GM23248 (cell line): ENCODE data around the gene ABHD4. TPM values are rescaled to one million over a fixed set of nuclear protein-coding genes. Genes with fewer than 3 reads are reported as not detected.

Experiments used
- DNase-seq: peaks from one replicate; pipeline ENCODE4 v3.0.0-alpha.2; 2015
- H2AFZ ChIP-seq: fragments of 200-600 bp; sonication (generic); 2 replicates; pipeline ENCODE4 v1.6.1; 2016; ENCODE audit warnings: antibody characterized with exemption
- H3F3A ChIP-seq: fragments of 200-600 bp; sonication (generic); 2 replicates; pipeline ENCODE4 v1.6.1; 2016; ENCODE audit warnings: mild to moderate bottlenecking, antibody characterized with exemption, mixed run types; ENCODE audit not compliant: insufficient read depth
- H3K27ac ChIP-seq: fragments of 200-600 bp; sonication (generic); 2 replicates; pipeline ENCODE4 v1.5.1; 2016; ENCODE audit warnings: mild to moderate bottlenecking
- H3K27me3 ChIP-seq: fragments of 200-600 bp; sonication (generic); replicated peaks from 2 replicates; pipeline ENCODE4 v1.6.1; 2016; ENCODE audit warnings: mild to moderate bottlenecking; ENCODE audit not compliant: insufficient read depth
- H3K36me3 ChIP-seq: fragments of 200-600 bp; sonication (generic); 2 replicates; pipeline ENCODE4 v1.6.1; 2016; ENCODE audit warnings: low read depth, mild to moderate bottlenecking
- H3K4me1 ChIP-seq: fragments of 200-600 bp; sonication (generic); 2 replicates; pipeline ENCODE4 v1.6.1; 2016; ENCODE audit warnings: mild to moderate bottlenecking; ENCODE audit not compliant: insufficient read depth
- H3K4me2 ChIP-seq: fragments of 200-600 bp; sonication (generic); one replicate; pipeline ENCODE4 v1.6.1; 2016; ENCODE audit warnings: mild to moderate bottlenecking; ENCODE audit not compliant: unreplicated experiment
- H3K4me3 ChIP-seq: fragments of 200-600 bp; sonication (generic); 2 replicates; pipeline ENCODE4 v1.5.1; 2016; ENCODE audit warnings: mild to moderate bottlenecking
- H3K79me2 ChIP-seq: fragments of 200-600 bp; sonication (generic); 2 replicates; pipeline ENCODE4 v1.6.1; 2016; ENCODE audit warnings: mild to moderate bottlenecking; ENCODE audit not compliant: insufficient read depth
- H3K9ac ChIP-seq: fragments of 200-600 bp; sonication (generic); 2 replicates; pipeline ENCODE4 v1.6.1; 2016; ENCODE audit warnings: mild to moderate bottlenecking
- H3K9me2 ChIP-seq: fragments of 200-600 bp; sonication (generic); 2 replicates; pipeline ENCODE4 v1.6.1; 2016; ENCODE audit warnings: mixed run types, mild to moderate bottlenecking, moderate library complexity; ENCODE audit not compliant: insufficient read depth
- H3K9me3 ChIP-seq: fragments of 200-600 bp; sonication (generic); one replicate; pipeline ENCODE4 v1.6.1; 2017; ENCODE audit warnings: low read depth
- H4K20me1 ChIP-seq: fragments of 200-600 bp; sonication (generic); 2 replicates; pipeline ENCODE4 v1.6.0; 2016; ENCODE audit not compliant: insufficient read depth
- EZH2 ChIP-seq: fragments of 200-600 bp; sonication (generic); IDR thresholded peaks from 2 replicates; pipeline ENCODE4 v1.6.1; 2018; ENCODE audit warnings: antibody characterized with exemption, mild to moderate bottlenecking; ENCODE audit not compliant: insufficient read depth, poor library complexity, severe bottlenecking
- EZH2phosphoT487 ChIP-seq: fragments of 200-600 bp; sonication (generic); IDR thresholded peaks from 2 replicates; pipeline ENCODE4 v1.6.1; 2018; ENCODE audit warnings: antibody characterized with exemption, moderate library complexity, mild to moderate bottlenecking, low read depth; ENCODE audit not compliant: insufficient read depth
- WGBS, 2 experiments: methylation state at CpG; one replicate each; pipeline ENCODE4 v1.1.6; 2015 to 2017; ENCODE audit warnings: low lambda C conversion rate in 2 of 2, low coverage in 1 of 2; ENCODE audit errors: missing lambda C conversion rate in 2 of 2; 5-methylcytosine and 5-hydroxymethylcytosine counted together
- in situ Hi-C: fragments of 300-500 bp; cut with MboI; formaldehyde crosslinking; loops from 2 replicates; pipeline ENCODE4 v1.15.0; 2020
- polyA plus RNA-seq: library from polyadenylated mRNA; unstranded; fragments of >200 nt; fragmentation: Nextera tagmentation; extraction: Ambion mirVana; gene quantifications from 2 replicates; pipeline ENCODE4 v1.2.1, GENCODE V29; 2016
- total RNA-seq: library from RNA; depleted of rRNA; stranded (reverse); fragments of >200 nt; shearing (Covaris generic); gene quantifications from 2 replicates; pipeline ENCODE4 v1.2.3, GENCODE V29; 2014; rRNA removed

ABHD4 gene, protein sequence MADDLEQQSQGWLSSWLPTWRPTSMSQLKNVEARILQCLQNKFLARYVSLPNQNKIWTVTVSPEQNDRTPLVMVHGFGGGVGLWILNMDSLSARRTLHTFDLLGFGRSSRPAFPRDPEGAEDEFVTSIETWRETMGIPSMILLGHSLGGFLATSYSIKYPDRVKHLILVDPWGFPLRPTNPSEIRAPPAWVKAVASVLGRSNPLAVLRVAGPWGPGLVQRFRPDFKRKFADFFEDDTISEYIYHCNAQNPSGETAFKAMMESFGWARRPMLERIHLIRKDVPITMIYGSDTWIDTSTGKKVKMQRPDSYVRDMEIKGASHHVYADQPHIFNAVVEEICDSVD
- total RNA-seq (15.2 and 16.8 TPM in 2 replicates), polyA plus RNA-seq (26.5 and 27.8 TPM in 2 replicates)

DNA sequence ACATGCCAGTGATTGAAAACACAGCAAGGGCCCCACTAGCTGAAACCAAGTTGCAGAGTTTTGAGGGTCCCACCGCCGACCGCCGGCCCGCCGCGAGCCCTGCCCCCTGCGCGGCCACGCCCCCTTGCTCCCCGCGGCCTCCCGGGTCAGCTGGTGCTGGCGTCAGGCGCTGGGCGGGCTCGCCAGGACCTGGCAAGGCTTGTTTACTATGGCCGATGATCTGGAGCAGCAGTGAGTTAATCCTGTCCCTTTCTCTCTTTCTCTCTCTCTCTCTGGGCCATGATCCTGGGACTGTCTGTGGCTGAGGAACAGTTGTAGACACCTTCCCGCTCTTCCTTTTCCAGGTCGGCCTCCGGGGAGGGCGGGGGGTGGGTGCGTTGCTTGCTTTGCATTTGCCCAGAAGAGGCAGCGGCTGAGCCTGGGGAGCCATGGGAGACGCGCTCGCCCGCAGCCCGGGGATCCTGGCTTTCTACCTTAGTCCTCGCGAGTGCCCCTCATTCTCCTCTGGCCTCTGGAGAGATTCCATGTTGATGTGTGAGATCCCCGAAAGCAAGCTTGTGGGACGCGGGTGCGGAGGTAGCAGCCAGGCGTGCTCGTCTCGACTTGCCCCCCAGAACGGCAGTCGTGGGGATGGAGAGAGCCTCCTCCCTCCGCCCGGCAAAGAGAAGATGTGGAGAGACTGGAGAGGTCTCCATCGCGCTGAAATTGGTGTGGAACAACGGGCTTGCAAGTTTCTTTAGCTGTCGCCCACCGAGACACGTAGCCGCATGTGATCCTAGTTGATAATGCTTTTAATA lies at the start of gene ABHD4:
Gene ABHD4, plus strand, starts transcription at position 202 of the 797 bp plus-strand sequence. Its CDS starts 7 bp downstream, at position 209.
- Histone ChIP-seq H3K4me2 (peak within 1 kb of the TSS; percentile 85), H3K36me3 (peaks cover 4% of the 10 kb centered on the region; the same call in 1 of the 2 replicates), H3K4me3 (peak within 1 kb of the TSS; percentile 88), H3K9me2 (no peaks in the 10 kb centered on the region), H3K4me1 (peaks cover 26% of the 10 kb centered on the region), H2AFZ (peak within 1 kb of the TSS; percentile 97), H3K9ac (peak within 1 kb of the TSS; percentile 93), H3K79me2 (peaks cover 20% of the 10 kb centered on the region), H3K27me3 (no peaks in the 10 kb centered on the region), H4K20me1 (no peaks in the 10 kb centered on the region), H3K9me3 (no peaks in the 10 kb centered on the region), H3K27ac (peak within 1 kb of the TSS; percentile 86), H3F3A (no peaks in the 10 kb centered on the region)
- WGBS, 2 experiments, result 1% methylated on average over 34 to 49 of the region's 49 CpGs
- in situ Hi-C loops, result no loop called here
- DNase-seq, result peak; percentile 91
- TF ChIP-seq EZH2phosphoT487 (no peak), EZH2 (no peak)

DNA sequence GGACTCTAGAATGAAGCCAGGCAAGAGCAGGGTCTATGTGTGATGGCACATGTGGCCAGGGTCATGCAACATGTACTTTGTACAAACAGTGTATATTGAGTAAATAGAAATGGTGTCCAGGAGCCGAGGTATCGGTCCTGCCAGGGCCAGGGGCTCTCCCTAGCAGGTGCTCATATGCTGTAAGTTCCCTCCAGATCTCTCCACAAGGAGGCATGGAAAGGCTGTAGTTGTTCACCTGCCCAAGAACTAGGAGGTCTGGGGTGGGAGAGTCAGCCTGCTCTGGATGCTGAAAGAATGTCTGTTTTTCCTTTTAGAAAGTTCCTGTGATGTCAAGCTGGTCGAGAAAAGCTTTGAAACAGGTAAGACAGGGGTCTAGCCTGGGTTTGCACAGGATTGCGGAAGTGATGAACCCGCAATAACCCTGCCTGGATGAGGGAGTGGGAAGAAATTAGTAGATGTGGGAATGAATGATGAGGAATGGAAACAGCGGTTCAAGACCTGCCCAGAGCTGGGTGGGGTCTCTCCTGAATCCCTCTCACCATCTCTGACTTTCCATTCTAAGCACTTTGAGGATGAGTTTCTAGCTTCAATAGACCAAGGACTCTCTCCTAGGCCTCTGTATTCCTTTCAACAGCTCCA lies 48.7 kb upstream of the ABHD4 start:
- Histone ChIP-seq H3K4me3 (no peak overlapping the region), H2AFZ (no peak overlapping the region), H4K20me1 (no peaks in the 10 kb centered on the region), H3K9ac (no peak overlapping the region), H3K4me2 (no peak overlapping the region), H3K79me2 (no peaks in the 10 kb centered on the region), H3K9me2 (no peaks in the 10 kb centered on the region), H3K36me3 (no peaks in the 10 kb centered on the region), H3K4me1 (peaks cover 26% of the 10 kb centered on the region), H3F3A (peaks cover 11% of the 10 kb centered on the region; the same call in 1 of the 2 replicates), H3K9me3 (no peaks in the 10 kb centered on the region), H3K27me3 (no peaks in the 10 kb centered on the region), H3K27ac (no peak overlapping the region)
- TF ChIP-seq EZH2phosphoT487 (no peak), EZH2 (no peak)
- WGBS, 2 experiments, result 89 to 93% methylated on average over 6 of the region's 6 CpGs
- in situ Hi-C loops, result loop anchor here (10.0 kb wide), 1 partner anchor 155 kb away; no protein-coding TSS in a partner anchor
- no peak for DNase-seq

DNA sequence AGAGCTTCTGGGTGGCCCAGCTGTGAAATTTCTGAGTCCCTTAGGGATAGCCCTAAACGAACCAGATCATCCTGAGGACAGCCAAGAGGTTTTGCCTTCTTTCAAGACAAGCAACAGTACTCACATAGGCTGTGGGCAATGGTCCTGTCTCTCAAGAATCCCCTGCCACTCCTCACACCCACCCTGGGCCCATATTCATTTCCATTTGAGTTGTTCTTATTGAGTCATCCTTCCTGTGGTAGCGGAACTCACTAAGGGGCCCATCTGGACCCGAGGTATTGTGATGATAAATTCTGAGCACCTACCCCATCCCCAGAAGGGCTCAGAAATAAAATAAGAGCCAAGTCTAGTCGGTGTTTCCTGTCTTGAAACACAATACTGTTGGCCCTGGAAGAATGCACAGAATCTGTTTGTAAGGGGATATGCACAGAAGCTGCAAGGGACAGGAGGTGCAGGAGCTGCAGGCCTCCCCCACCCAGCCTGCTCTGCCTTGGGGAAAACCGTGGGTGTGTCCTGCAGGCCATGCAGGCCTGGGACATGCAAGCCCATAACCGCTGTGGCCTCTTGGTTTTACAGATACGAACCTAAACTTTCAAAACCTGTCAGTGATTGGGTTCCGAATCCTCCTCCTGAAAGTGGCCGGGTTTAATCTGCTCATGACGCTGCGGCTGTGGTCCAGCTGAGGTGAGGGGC lies 48.0 kb upstream of the ABHD4 start:
- Histone ChIP-seq H4K20me1 (no peaks in the 10 kb centered on the region), H3K4me2 (no peak overlapping the region), H3K27me3 (no peaks in the 10 kb centered on the region), H3K79me2 (no peaks in the 10 kb centered on the region), H3K27ac (no peak overlapping the region), H3K4me3 (no peak overlapping the region), H3K36me3 (no peaks in the 10 kb centered on the region), H3F3A (peaks cover 11% of the 10 kb centered on the region; the same call in 1 of the 2 replicates), H2AFZ (no peak overlapping the region), H3K9ac (no peak overlapping the region), H3K9me2 (no peaks in the 10 kb centered on the region), H3K9me3 (no peaks in the 10 kb centered on the region), H3K4me1 (peaks cover 26% of the 10 kb centered on the region)
- in situ Hi-C loops, result loop anchor here (10.0 kb wide), 1 partner anchor 155 kb away; no protein-coding TSS in a partner anchor
- TF ChIP-seq EZH2, result no peak
- no peak for TF ChIP-seq EZH2phosphoT487
- no peak for DNase-seq
- 75 to 76% methylated on average over 11 of the region's 11 CpGs for WGBS, 2 experiments
